Measurements from ENCODE around the gene OPN4.

OPN4 gene

GRCh38 chr10:86655596-86655995 lies 1.2 kb downstream of the OPN4 start:
- Histone ChIP-seq H4K91ac (ENCODE audit: low read length) (no peak overlapping the region), H2AFZ (ENCODE audit: low read depth, low read length) (no peak overlapping the region), H3K23ac (ENCODE audit: low read length in 2 of 2) (no peak overlapping the region), H3K4me2 (ENCODE audit: low read length, poor library complexity, severe bottlenecking) (no peak overlapping the region), H2BK120ac (ENCODE audit: low read depth, low read length) (no peak overlapping the region), H3K27me3 (ENCODE audit: control insufficient read depth in 1 of 2, insufficient read depth in 1 of 2, low read length in 2 of 2) (peaks cover 22 to 23% of the 10 kb centered on the region in 2 experiments), H3K4ac (ENCODE audit: low read depth in 1 of 2, low read length in 2 of 2) (no peak overlapping the region), H3K9ac (ENCODE audit: low read length) (no peak overlapping the region), H3K36me3 (ENCODE audit: control insufficient read depth in 1 of 2, insufficient read depth in 2 of 2, low read depth in 1 of 2, low read length in 2 of 2) (no peaks in the 10 kb centered on the region), H3K4me1 (ENCODE audit: control insufficient read depth, insufficient read depth, low read depth, low read length) (peaks cover 9% of the 10 kb centered on the region), H3K27ac (ENCODE audit: low read length, poor library complexity, severe bottlenecking) (no peak overlapping the region), H3K14ac (ENCODE audit: low read length in 2 of 2) (no peak overlapping the region), H4K8ac (ENCODE audit: low read length) (no peak overlapping the region), H3K18ac (ENCODE audit: low read depth in 1 of 2, low read length in 2 of 2) (no peak overlapping the region), H2BK5ac (ENCODE audit: low read depth, low read length, poor library complexity, severe bottlenecking) (no peak overlapping the region), H3K9me3 (ENCODE audit: control insufficient read depth, low read length) (no peaks in the 10 kb centered on the region), H3K4me3 (ENCODE audit: insufficient read depth in 1 of 2, low read depth in 1 of 2, low read length in 2 of 2) (no peak overlapping the region), H2AK5ac (ENCODE audit: low read length, severe bottlenecking) (no peak overlapping the region), H2BK12ac (ENCODE audit: low read length in 2 of 2) (no peak overlapping the region), H3K79me1 (replicated peaks; ENCODE audit: low read length, poor library complexity, severe bottlenecking) (no peaks in the 10 kb centered on the region), H2BK15ac (ENCODE audit: low read depth, poor library complexity, severe bottlenecking) (no peak overlapping the region)
- DNase-seq = no peak
- WGBS = 91% methylated on average over 3 of the region's 3 CpGs

- no peak overlapping the region for H2AFZ ChIP-seq (ENCODE audit: low read depth, low read length)
- 95% methylated on average over 8 of the region's 8 CpGs for WGBS
Measured at GRCh38 chr10:86657011-86657395, 2.7 kb downstream of the OPN4 start.

DNA sequence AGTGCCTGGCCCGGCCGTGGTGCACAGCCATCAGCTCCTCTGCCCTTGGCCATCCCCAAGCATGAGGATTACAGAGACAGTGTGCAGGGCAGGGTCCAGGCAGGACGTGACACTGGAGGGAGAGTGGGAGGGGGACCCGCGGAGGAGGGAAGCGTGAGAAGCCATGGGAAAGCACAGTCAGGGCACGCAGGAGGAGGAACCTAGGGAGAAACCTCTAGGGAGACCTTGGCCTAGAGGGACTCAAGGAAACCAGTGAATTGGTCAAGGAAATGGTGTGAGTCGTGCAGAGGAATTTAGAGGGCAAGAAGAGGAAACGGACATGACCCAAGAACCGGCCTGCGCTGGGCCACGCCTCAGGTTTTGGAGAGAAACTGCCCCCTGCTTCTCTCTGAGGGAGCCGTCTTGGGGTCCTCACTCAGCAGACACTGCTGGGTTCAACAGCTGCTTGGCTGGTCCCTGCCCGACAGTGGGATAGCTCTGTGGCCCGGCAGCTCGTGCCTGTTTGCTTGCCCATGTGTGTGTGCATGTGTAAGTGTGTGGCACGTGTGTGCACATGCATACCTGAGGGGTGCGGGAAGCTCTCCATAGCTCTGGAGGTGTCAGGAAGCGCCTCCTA lies 3.2 kb downstream of the OPN4 start:
- no peak overlapping the region for H2AFZ ChIP-seq (ENCODE audit: low read depth, low read length)
- H3K4me1 ChIP-seq (ENCODE audit: control insufficient read depth, insufficient read depth, low read depth, low read length) = peaks cover 9% of the 10 kb centered on the region
- no peaks in the 10 kb centered on the region for H3K36me3 ChIP-seq (ENCODE audit: control insufficient read depth in 1 of 2, insufficient read depth in 2 of 2, low read depth in 1 of 2, low read length in 2 of 2)
- DNase-seq = no peak
- peak overlapping the region in 1 of 2 experiments; percentile 45 for H3K14ac ChIP-seq (ENCODE audit: low read length in 2 of 2)
- no peak overlapping the region for H2BK5ac ChIP-seq (ENCODE audit: low read depth, low read length, poor library complexity, severe bottlenecking)
- H3K4ac ChIP-seq (ENCODE audit: low read depth in 1 of 2, low read length in 2 of 2) = no peak overlapping the region
- no peaks in the 10 kb centered on the region for H3K79me1 ChIP-seq (replicated peaks; ENCODE audit: low read length, poor library complexity, severe bottlenecking)
- 69% methylated on average over 18 of the region's 19 CpGs for WGBS
- no peak overlapping the region for H2BK12ac ChIP-seq (ENCODE audit: low read length in 2 of 2)
- no peak overlapping the region for H2BK120ac ChIP-seq (ENCODE audit: low read depth, low read length)
- no peaks in the 10 kb centered on the region for H3K9me3 ChIP-seq (ENCODE audit: control insufficient read depth, low read length)
- H4K8ac ChIP-seq (ENCODE audit: low read length) = no peak overlapping the region
- no peak overlapping the region for H4K91ac ChIP-seq (ENCODE audit: low read length)
- H3K23ac ChIP-seq (ENCODE audit: low read length in 2 of 2) = peak overlapping the region in 1 of 2 experiments; percentile 16
- H3K18ac ChIP-seq (ENCODE audit: low read depth in 1 of 2, low read length in 2 of 2) = no peak overlapping the region
- no peak overlapping the region for H3K27ac ChIP-seq (ENCODE audit: low read length, poor library complexity, severe bottlenecking)
- H3K9ac ChIP-seq (ENCODE audit: low read length) = no peak overlapping the region
- H3K27me3 ChIP-seq (ENCODE audit: control insufficient read depth in 1 of 2, insufficient read depth in 1 of 2, low read length in 2 of 2) = peaks cover 23 to 25% of the 10 kb centered on the region in 2 experiments
- H3K4me2 ChIP-seq (ENCODE audit: low read length, poor library complexity, severe bottlenecking) = no peak overlapping the region
- no peak overlapping the region for H2BK15ac ChIP-seq (ENCODE audit: low read depth, poor library complexity, severe bottlenecking)
- no peak overlapping the region for H3K4me3 ChIP-seq (ENCODE audit: insufficient read depth in 1 of 2, low read depth in 1 of 2, low read length in 2 of 2)
- H2AK5ac ChIP-seq (ENCODE audit: low read length, severe bottlenecking) = no peak overlapping the region

More at GRCh38 chr10:86657011-86657395, 2.7 kb downstream of the OPN4 start:
- peak overlapping the region in 1 of 2 experiments; percentile 45 for H3K14ac ChIP-seq (ENCODE audit: low read length in 2 of 2)
- no peak overlapping the region for H3K18ac ChIP-seq (ENCODE audit: low read depth in 1 of 2, low read length in 2 of 2)
- H3K23ac ChIP-seq (ENCODE audit: low read length in 2 of 2) = peak overlapping the region in 1 of 2 experiments; percentile 16
- no peak overlapping the region for H2BK120ac ChIP-seq (ENCODE audit: low read depth, low read length)
- H3K4ac ChIP-seq (ENCODE audit: low read depth in 1 of 2, low read length in 2 of 2) = no peak overlapping the region
- H4K91ac ChIP-seq (ENCODE audit: low read length) = no peak overlapping the region
- peaks cover 9% of the 10 kb centered on the region for H3K4me1 ChIP-seq (ENCODE audit: control insufficient read depth, insufficient read depth, low read depth, low read length)
- H3K79me1 ChIP-seq (replicated peaks; ENCODE audit: low read length, poor library complexity, severe bottlenecking) = no peaks in the 10 kb centered on the region
- no peak overlapping the region for H4K8ac ChIP-seq (ENCODE audit: low read length)
- no peak overlapping the region for H2BK5ac ChIP-seq (ENCODE audit: low read depth, low read length, poor library complexity, severe bottlenecking)
- H2AK5ac ChIP-seq (ENCODE audit: low read length, severe bottlenecking) = no peak overlapping the region
- no peak overlapping the region for H2BK12ac ChIP-seq (ENCODE audit: low read length in 2 of 2)
- H3K4me2 ChIP-seq (ENCODE audit: low read length, poor library complexity, severe bottlenecking) = no peak overlapping the region
- H3K36me3 ChIP-seq (ENCODE audit: control insufficient read depth in 1 of 2, insufficient read depth in 2 of 2, low read depth in 1 of 2, low read length in 2 of 2) = no peaks in the 10 kb centered on the region
- DNase-seq = no peak
- H3K4me3 ChIP-seq (ENCODE audit: insufficient read depth in 1 of 2, low read depth in 1 of 2, low read length in 2 of 2) = no peak overlapping the region
- H2BK15ac ChIP-seq (ENCODE audit: low read depth, poor library complexity, severe bottlenecking) = no peak overlapping the region
- peaks cover 22 to 23% of the 10 kb centered on the region in 2 experiments for H3K27me3 ChIP-seq (ENCODE audit: control insufficient read depth in 1 of 2, insufficient read depth in 1 of 2, low read length in 2 of 2)
- no peak overlapping the region for H3K27ac ChIP-seq (ENCODE audit: low read length, poor library complexity, severe bottlenecking)
- no peaks in the 10 kb centered on the region for H3K9me3 ChIP-seq (ENCODE audit: control insufficient read depth, low read length)
- no peak overlapping the region for H3K9ac ChIP-seq (ENCODE audit: low read length)

DNA sequence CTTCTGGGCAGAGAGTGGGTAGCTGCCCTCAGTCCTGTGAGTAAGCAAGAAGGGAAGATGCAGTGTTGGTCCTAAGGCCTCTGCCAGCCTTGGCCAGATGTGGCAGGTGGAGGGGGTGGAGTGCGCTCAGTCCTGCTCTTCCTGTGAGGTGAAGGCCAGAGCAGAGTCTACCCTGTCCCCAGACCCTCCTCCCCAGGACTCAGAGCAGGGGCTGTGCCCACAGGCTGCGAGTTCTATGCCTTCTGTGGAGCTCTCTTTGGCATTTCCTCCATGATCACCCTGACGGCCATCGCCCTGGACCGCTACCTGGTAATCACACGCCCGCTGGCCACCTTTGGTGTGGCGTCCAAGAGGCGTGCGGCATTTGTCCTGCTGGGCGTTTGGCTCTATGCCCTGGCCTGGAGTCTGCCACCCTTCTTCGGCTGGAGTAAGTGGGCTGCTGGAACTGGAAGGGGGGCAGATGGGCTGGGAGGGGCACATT lies 4.0 kb downstream of the OPN4 start:
- H2BK12ac ChIP-seq (ENCODE audit: low read length in 2 of 2) = no peak overlapping the region
- no peak overlapping the region for H3K27ac ChIP-seq (ENCODE audit: low read length, poor library complexity, severe bottlenecking)
- no peak overlapping the region for H3K9ac ChIP-seq (ENCODE audit: low read length)
- H2AK5ac ChIP-seq (ENCODE audit: low read length, severe bottlenecking) = no peak overlapping the region
- H3K23ac ChIP-seq (ENCODE audit: low read length in 2 of 2) = no peak overlapping the region
- H3K4ac ChIP-seq (ENCODE audit: low read depth in 1 of 2, low read length in 2 of 2) = no peak overlapping the region
- no peaks in the 10 kb centered on the region for H3K9me3 ChIP-seq (ENCODE audit: control insufficient read depth, low read length)
- H3K4me3 ChIP-seq (ENCODE audit: insufficient read depth in 1 of 2, low read depth in 1 of 2, low read length in 2 of 2) = no peak overlapping the region
- no peak overlapping the region for H3K18ac ChIP-seq (ENCODE audit: low read depth in 1 of 2, low read length in 2 of 2)
- H2BK120ac ChIP-seq (ENCODE audit: low read depth, low read length) = no peak overlapping the region
- H2AFZ ChIP-seq (ENCODE audit: low read depth, low read length) = no peak overlapping the region
- H4K8ac ChIP-seq (ENCODE audit: low read length) = no peak overlapping the region
- H2BK5ac ChIP-seq (ENCODE audit: low read depth, low read length, poor library complexity, severe bottlenecking) = no peak overlapping the region
- H4K91ac ChIP-seq (ENCODE audit: low read length) = no peak overlapping the region
- H2BK15ac ChIP-seq (ENCODE audit: low read depth, poor library complexity, severe bottlenecking) = no peak overlapping the region
- DNase-seq = no peak
- H3K14ac ChIP-seq (ENCODE audit: low read length in 2 of 2) = no peak overlapping the region
- H3K79me1 ChIP-seq (replicated peaks; ENCODE audit: low read length, poor library complexity, severe bottlenecking) = no peaks in the 10 kb centered on the region
- peaks cover 23 to 29% of the 10 kb centered on the region in 2 experiments for H3K27me3 ChIP-seq (ENCODE audit: control insufficient read depth in 1 of 2, insufficient read depth in 1 of 2, low read length in 2 of 2)
- H3K4me2 ChIP-seq (ENCODE audit: low read length, poor library complexity, severe bottlenecking) = no peak overlapping the region
- H3K4me1 ChIP-seq (ENCODE audit: control insufficient read depth, insufficient read depth, low read depth, low read length) = peaks cover 5% of the 10 kb centered on the region
- 96% methylated on average over 12 of the region's 12 CpGs for WGBS
- H3K36me3 ChIP-seq (ENCODE audit: control insufficient read depth in 1 of 2, insufficient read depth in 2 of 2, low read depth in 1 of 2, low read length in 2 of 2) = no peaks in the 10 kb centered on the region

All from mesenchymal stem cell (in vitro differentiated cells and primary cell).